ENCODE measurements around the gene ORMDL3.
"Not testable (repeated sequence)": the region's sequence is repeated elsewhere in the genome, so short reads cannot be mapped to it uniquely, and the experiment has no call there.

ORMDL3 gene

GRCh38 chr17:39948489-39948828 lies 21.1 kb upstream of the ORMDL3 start:
- not testable (repeated sequence) for DNase-seq

- DNase-seq: no peak
Measured at GRCh38 chr17:39946551-39947330, 19.3 kb upstream of the ORMDL3 start.

GRCh38 chr17:39944393-39944711 lies 17.0 kb upstream of the ORMDL3 start:
- no peak for DNase-seq

GRCh38 chr17:39943702-39944392 lies 16.4 kb upstream of the ORMDL3 start:
- no peak for DNase-seq

- DNase-seq: peak; percentile 78
Measured at GRCh38 chr17:39939588-39940419, 12.4 kb upstream of the ORMDL3 start.

GRCh38 chr17:39939106-39939505 lies 11.7 kb upstream of the ORMDL3 start:
- DNase-seq: peak; percentile 35

GRCh38 chr17:39938140-39938869 lies 10.9 kb upstream of the ORMDL3 start:
- peak; percentile 9 for DNase-seq

GRCh38 chr17:39937447-39937846 lies 10.0 kb upstream of the ORMDL3 start:
- peak; percentile 90 for DNase-seq

- DNase-seq: no peak
Measured at GRCh38 chr17:39935909-39936308, 8.5 kb upstream of the ORMDL3 start.

- no peak for DNase-seq
Measured at GRCh38 chr17:39934324-39934723, 6.9 kb upstream of the ORMDL3 start.

GRCh38 chr17:39933912-39934311 lies 6.5 kb upstream of the ORMDL3 start:
- DNase-seq: peak; percentile 39

GRCh38 chr17:39929646-39930407 lies 2.4 kb upstream of the ORMDL3 start:
- DNase-seq: no peak

GRCh38 chr17:39928858-39929645 lies 1.7 kb upstream of the ORMDL3 start:
- no peak for DNase-seq

- DNase-seq: no peak
Measured at GRCh38 chr17:39927929-39928857, 792 bp upstream of the ORMDL3 start.

- DNase-seq: peak; percentile 46
Measured at GRCh38 chr17:39926588-39927100, 757 bp downstream of the ORMDL3 start.

- DNase-seq: no peak
Measured at GRCh38 chr17:39926135-39926587, 1.2 kb downstream of the ORMDL3 start.

GRCh38 chr17:39925282-39926134 lies 1.9 kb downstream of the ORMDL3 start:
- DNase-seq: peak; percentile 96

- DNase-seq: no peak
Measured at GRCh38 chr17:39924691-39925055, 2.7 kb downstream of the ORMDL3 start.
